ENCODE data around the gene ZNF584.

ZNF584 gene

DNA sequence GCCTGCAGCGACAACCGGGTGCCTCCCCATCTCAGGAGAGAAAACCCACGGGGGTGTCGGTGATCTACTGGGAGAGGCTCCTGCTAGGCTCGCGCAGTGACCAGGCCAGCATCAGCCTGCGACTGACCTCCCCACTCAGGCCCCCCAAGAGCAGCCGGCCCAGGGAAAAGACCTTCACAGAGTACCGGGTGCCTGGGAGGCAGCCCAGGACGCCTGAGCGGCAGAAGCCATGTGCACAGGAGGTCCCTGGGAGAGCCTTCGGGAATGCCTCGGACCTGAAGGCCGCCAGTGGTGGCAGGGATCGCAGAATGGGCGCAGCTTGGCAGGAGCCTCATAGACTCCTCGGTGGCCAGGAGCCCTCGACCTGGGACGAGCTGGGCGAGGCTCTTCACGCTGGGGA lies 46.9 kb downstream of the ZNF584 start:
- H3K79me2 ChIP-seq (ENCODE audit: control insufficient read depth, insufficient read depth, low read length, poor library complexity): peaks cover 2% of the 10 kb centered on the region
- no peak overlapping the region for H3K9ac ChIP-seq (ENCODE audit: low read length)
- peaks cover 3% of the 10 kb centered on the region in 2 experiments for H3K4me1 ChIP-seq (ENCODE audit: control insufficient read depth in 1 of 2, insufficient read depth in 2 of 2, low read length in 2 of 2)
- no peak overlapping the region for H3K23ac ChIP-seq (ENCODE audit: low read length)
- no peak overlapping the region for H3K4me2 ChIP-seq (ENCODE audit: low read length)
- H4K12ac ChIP-seq (ENCODE audit: low read depth, low read length): no peak overlapping the region
- H2BK5ac ChIP-seq (ENCODE audit: low read depth, low read length, poor library complexity): no peak overlapping the region
- H3K4ac ChIP-seq (ENCODE audit: low read depth, low read length): no peak overlapping the region
- no CpG with 5 or more reads among the region's 21 CpGs for WGBS (ENCODE audit: extremely low coverage, insufficient coverage, insufficient read length)
- H3K18ac ChIP-seq (ENCODE audit: low read length): no peak overlapping the region
- no peak overlapping the region for H2AFZ ChIP-seq (ENCODE audit: insufficient read depth, low read length, poor library complexity)
- no peak overlapping the region for H2AK5ac ChIP-seq (ENCODE audit: low read length)
- no peak overlapping the region for H3K14ac ChIP-seq (ENCODE audit: low read length)
- H4K91ac ChIP-seq (ENCODE audit: low read depth, low read length): no peak overlapping the region
- no peaks in the 10 kb centered on the region for H3K9me3 ChIP-seq (ENCODE audit: insufficient read depth, low read depth, low read length)
- H3K27me3 ChIP-seq (ENCODE audit: insufficient read depth, low read length): no peaks in the 10 kb centered on the region
- no peak overlapping the region for H2BK12ac ChIP-seq (ENCODE audit: low read length)
- H4K8ac ChIP-seq (ENCODE audit: low read depth, low read length): no peak overlapping the region
- H3K79me1 ChIP-seq (ENCODE audit: low read length): peaks cover 2% of the 10 kb centered on the region
- peaks cover 16 to 23% of the 10 kb centered on the region in 2 experiments for H3K36me3 ChIP-seq (ENCODE audit: control insufficient read depth in 1 of 2, insufficient read depth in 2 of 2, low read length in 2 of 2)
- no peak overlapping the region for H3K4me3 ChIP-seq (ENCODE audit: low read depth, low read length)
- H3K27ac ChIP-seq (ENCODE audit: low read depth, low read length): no peak overlapping the region
- no peak overlapping the region for H2BK120ac ChIP-seq (ENCODE audit: insufficient read depth, low read length, poor library complexity)
- no peak for DNase-seq

DNA sequence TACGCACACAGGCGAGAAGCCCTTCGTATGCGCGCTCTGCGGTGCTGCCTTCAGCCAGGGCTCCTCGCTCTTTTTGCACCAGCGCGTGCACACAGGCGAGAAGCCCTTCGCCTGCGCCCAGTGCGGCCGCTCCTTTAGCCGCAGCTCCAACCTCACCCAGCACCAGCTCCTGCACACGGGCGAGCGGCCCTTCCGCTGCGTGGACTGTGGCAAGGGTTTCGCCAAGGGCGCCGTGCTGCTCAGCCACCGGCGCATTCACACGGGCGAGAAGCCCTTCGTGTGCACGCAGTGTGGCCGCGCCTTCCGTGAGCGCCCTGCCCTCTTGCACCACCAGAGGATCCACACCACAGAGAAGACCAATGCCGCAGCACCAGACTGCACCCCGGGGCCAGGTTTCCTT lies 47.7 kb downstream of the ZNF584 start:
- no peak overlapping the region for H3K23ac ChIP-seq (ENCODE audit: low read length)

DNA sequence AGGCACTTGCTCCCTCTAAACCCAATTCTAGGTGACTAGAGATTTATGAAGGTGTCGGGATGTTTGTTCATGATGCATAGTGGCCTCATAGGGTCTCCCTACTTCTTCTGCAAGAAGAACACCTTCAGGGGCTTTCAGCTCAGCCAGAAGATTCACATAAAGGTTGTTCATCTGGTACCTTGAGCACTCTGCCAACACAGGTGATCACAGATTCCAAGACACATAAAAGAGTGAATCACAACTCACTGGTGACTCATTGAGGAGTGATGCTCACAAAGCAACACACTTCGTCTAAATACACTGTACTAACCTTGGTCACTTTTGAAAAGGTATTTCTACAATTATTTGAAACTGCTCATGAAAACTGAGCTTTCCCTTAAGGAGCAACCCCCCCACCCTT lies 51.6 kb downstream of the ZNF584 start:
- no peak overlapping the region for H2BK12ac ChIP-seq (ENCODE audit: low read length)
- H3K27ac ChIP-seq (ENCODE audit: low read depth, low read length): no peak overlapping the region
- peaks cover 15 to 16% of the 10 kb centered on the region in 2 experiments for H3K36me3 ChIP-seq (ENCODE audit: control insufficient read depth in 1 of 2, insufficient read depth in 2 of 2, low read length in 2 of 2)
- H3K79me1 ChIP-seq (ENCODE audit: low read length): no peaks in the 10 kb centered on the region
- no peak overlapping the region for H2BK5ac ChIP-seq (ENCODE audit: low read depth, low read length, poor library complexity)
- no peak overlapping the region for H2AFZ ChIP-seq (ENCODE audit: insufficient read depth, low read length, poor library complexity)
- no peak overlapping the region for H2BK120ac ChIP-seq (ENCODE audit: insufficient read depth, low read length, poor library complexity)
- no peak overlapping the region for H3K4me2 ChIP-seq (ENCODE audit: low read length)
- peak in 1 of 2 donors; percentile 8 for DNase-seq
- no peak overlapping the region for H3K14ac ChIP-seq (ENCODE audit: low read length)
- H3K4ac ChIP-seq (ENCODE audit: low read depth, low read length): no peak overlapping the region
- no peak overlapping the region for H2AK5ac ChIP-seq (ENCODE audit: low read length)
- no peak overlapping the region for H4K12ac ChIP-seq (ENCODE audit: low read depth, low read length)
- H4K91ac ChIP-seq (ENCODE audit: low read depth, low read length): no peak overlapping the region
- no peak overlapping the region for H3K4me3 ChIP-seq (ENCODE audit: low read depth, low read length)
- H3K4me1 ChIP-seq (ENCODE audit: control insufficient read depth in 1 of 2, insufficient read depth in 2 of 2, low read length in 2 of 2): no peaks in the 10 kb centered on the region
- H3K18ac ChIP-seq (ENCODE audit: low read length): no peak overlapping the region
- no peaks in the 10 kb centered on the region for H3K27me3 ChIP-seq (ENCODE audit: insufficient read depth, low read length)
- H3K23ac ChIP-seq (ENCODE audit: low read length): no peak overlapping the region
- H3K79me2 ChIP-seq (ENCODE audit: control insufficient read depth, insufficient read depth, low read length, poor library complexity): no peaks in the 10 kb centered on the region
- H3K9ac ChIP-seq (ENCODE audit: low read length): no peak overlapping the region
- no CpG with 5 or more reads among the region's 2 CpGs for WGBS (ENCODE audit: extremely low coverage, insufficient coverage, insufficient read length)
- H4K8ac ChIP-seq (ENCODE audit: low read depth, low read length): no peak overlapping the region
- H3K9me3 ChIP-seq (ENCODE audit: insufficient read depth, low read depth, low read length): no peaks in the 10 kb centered on the region

More for the DNA sequence above, 47.7 kb downstream of the ZNF584 start:
- WGBS (ENCODE audit: extremely low coverage, insufficient coverage, insufficient read length): no CpG with 5 or more reads among the region's 35 CpGs
- Histone ChIP-seq H3K4me2 (ENCODE audit: low read length) (no peak overlapping the region), H3K27me3 (ENCODE audit: insufficient read depth, low read length) (no peaks in the 10 kb centered on the region), H3K79me2 (ENCODE audit: control insufficient read depth, insufficient read depth, low read length, poor library complexity) (peaks cover 2% of the 10 kb centered on the region), H3K79me1 (ENCODE audit: low read length) (peaks cover 2% of the 10 kb centered on the region), H2BK120ac (ENCODE audit: insufficient read depth, low read length, poor library complexity) (no peak overlapping the region), H3K27ac (ENCODE audit: low read depth, low read length) (no peak overlapping the region), H2AK5ac (ENCODE audit: low read length) (no peak overlapping the region), H3K14ac (ENCODE audit: low read length) (no peak overlapping the region), H4K91ac (ENCODE audit: low read depth, low read length) (no peak overlapping the region), H3K36me3 (ENCODE audit: control insufficient read depth in 1 of 2, insufficient read depth in 2 of 2, low read length in 2 of 2) (peaks cover 16 to 23% of the 10 kb centered on the region in 2 experiments), H3K4me3 (ENCODE audit: low read depth, low read length) (no peak overlapping the region), H3K18ac (ENCODE audit: low read length) (no peak overlapping the region), H3K4me1 (ENCODE audit: control insufficient read depth in 1 of 2, insufficient read depth in 2 of 2, low read length in 2 of 2) (peaks cover under 1% of the 10 kb centered on the region in 2 experiments), H2AFZ (ENCODE audit: insufficient read depth, low read length, poor library complexity) (no peak overlapping the region), H3K9me3 (ENCODE audit: insufficient read depth, low read depth, low read length) (no peaks in the 10 kb centered on the region), H4K12ac (ENCODE audit: low read depth, low read length) (no peak overlapping the region), H3K9ac (ENCODE audit: low read length) (no peak overlapping the region), H2BK12ac (ENCODE audit: low read length) (no peak overlapping the region), H2BK5ac (ENCODE audit: low read depth, low read length, poor library complexity) (no peak overlapping the region), H3K4ac (ENCODE audit: low read depth, low read length) (no peak overlapping the region), H4K8ac (ENCODE audit: low read depth, low read length) (no peak overlapping the region)
- DNase-seq: no peak

DNA sequence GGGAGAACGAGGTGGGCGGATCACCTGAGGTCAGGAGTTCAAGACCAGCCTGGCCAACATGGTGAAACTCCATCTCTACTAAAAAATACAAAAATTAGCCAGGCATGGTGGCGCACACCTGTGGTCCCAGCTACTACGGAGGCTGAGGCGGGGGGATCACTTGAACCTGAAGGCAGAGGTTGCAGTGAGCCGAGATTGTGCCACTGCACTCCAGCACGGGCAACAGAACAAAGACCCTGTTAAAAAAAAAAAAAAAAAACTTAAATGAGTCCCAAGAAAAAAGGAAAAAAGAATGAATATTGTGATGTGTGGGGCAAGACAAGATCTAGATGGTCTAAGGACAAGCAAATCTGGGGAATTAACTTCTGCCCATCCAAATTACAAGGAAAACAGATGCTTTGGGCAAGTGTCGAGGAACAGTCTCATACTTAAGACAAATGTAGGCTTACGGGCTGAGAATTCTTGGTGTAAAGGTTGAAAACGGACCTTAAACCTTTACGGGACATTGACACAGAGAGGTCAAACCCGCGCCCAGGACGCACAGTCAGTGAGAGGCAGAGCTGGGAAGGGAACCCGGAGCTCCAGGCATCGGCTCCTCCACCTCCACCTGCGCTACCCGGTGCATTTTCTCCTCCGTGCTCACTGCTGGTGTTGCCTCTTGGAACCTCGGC lies 57.8 kb downstream of the ZNF584 start:
- H3K9ac ChIP-seq (ENCODE audit: low read length): peak overlapping the region; percentile 82
- peak overlapping the region; percentile 50 for H4K8ac ChIP-seq (ENCODE audit: low read depth, low read length)
- no peak overlapping the region for H2BK120ac ChIP-seq (ENCODE audit: insufficient read depth, low read length, poor library complexity)
- no peak overlapping the region for H4K91ac ChIP-seq (ENCODE audit: low read depth, low read length)
- H4K12ac ChIP-seq (ENCODE audit: low read depth, low read length): peak overlapping the region; percentile 28
- H3K23ac ChIP-seq (ENCODE audit: low read length): no peak overlapping the region
- DNase-seq: no peak
- H3K4me1 ChIP-seq (ENCODE audit: control insufficient read depth in 1 of 2, insufficient read depth in 2 of 2, low read length in 2 of 2): peaks cover 5 to 11% of the 10 kb centered on the region in 2 experiments
- no peak overlapping the region for H2AK5ac ChIP-seq (ENCODE audit: low read length)
- H2AFZ ChIP-seq (ENCODE audit: insufficient read depth, low read length, poor library complexity): peak overlapping the region; percentile 83
- peak overlapping the region; percentile 69 for H3K4me3 ChIP-seq (ENCODE audit: low read depth, low read length)
- no peak overlapping the region for H3K18ac ChIP-seq (ENCODE audit: low read length)
- H3K27me3 ChIP-seq (ENCODE audit: insufficient read depth, low read length): no peaks in the 10 kb centered on the region
- WGBS (ENCODE audit: extremely low coverage, insufficient coverage, insufficient read length): no CpG with 5 or more reads among the region's 20 CpGs
- H3K36me3 ChIP-seq (ENCODE audit: control insufficient read depth in 1 of 2, insufficient read depth in 2 of 2, low read length in 2 of 2): peaks cover 19 to 20% of the 10 kb centered on the region in 2 experiments
- no peak overlapping the region for H3K27ac ChIP-seq (ENCODE audit: low read depth, low read length)
- peak overlapping the region; percentile 96 for H3K4me2 ChIP-seq (ENCODE audit: low read length)
- no peak overlapping the region for H3K4ac ChIP-seq (ENCODE audit: low read depth, low read length)
- no peaks in the 10 kb centered on the region for H3K79me1 ChIP-seq (ENCODE audit: low read length)
- no peak overlapping the region for H3K14ac ChIP-seq (ENCODE audit: low read length)
- no peak overlapping the region for H2BK12ac ChIP-seq (ENCODE audit: low read length)
- H3K79me2 ChIP-seq (ENCODE audit: control insufficient read depth, insufficient read depth, low read length, poor library complexity): peaks cover 4% of the 10 kb centered on the region
- H2BK5ac ChIP-seq (ENCODE audit: low read depth, low read length, poor library complexity): no peak overlapping the region
- H3K9me3 ChIP-seq (ENCODE audit: insufficient read depth, low read depth, low read length): no peaks in the 10 kb centered on the region
